GM21360 (cell line): ENCODE data around the gene CYTH1.

Experiments
- ATAC-seq: cut with Tn5 transposase; IDR thresholded peaks from one replicate; pipeline ENCODE4 v1.9.1; 2021; ENCODE audit warnings: mild to moderate bottlenecking, moderate library complexity; ENCODE audit not compliant: unreplicated experiment

CYTH1 gene

GRCh38 chr17:78696016-78696982, 85.8 kb downstream of the CYTH1 start:
- no peak for ATAC-seq

DNA sequence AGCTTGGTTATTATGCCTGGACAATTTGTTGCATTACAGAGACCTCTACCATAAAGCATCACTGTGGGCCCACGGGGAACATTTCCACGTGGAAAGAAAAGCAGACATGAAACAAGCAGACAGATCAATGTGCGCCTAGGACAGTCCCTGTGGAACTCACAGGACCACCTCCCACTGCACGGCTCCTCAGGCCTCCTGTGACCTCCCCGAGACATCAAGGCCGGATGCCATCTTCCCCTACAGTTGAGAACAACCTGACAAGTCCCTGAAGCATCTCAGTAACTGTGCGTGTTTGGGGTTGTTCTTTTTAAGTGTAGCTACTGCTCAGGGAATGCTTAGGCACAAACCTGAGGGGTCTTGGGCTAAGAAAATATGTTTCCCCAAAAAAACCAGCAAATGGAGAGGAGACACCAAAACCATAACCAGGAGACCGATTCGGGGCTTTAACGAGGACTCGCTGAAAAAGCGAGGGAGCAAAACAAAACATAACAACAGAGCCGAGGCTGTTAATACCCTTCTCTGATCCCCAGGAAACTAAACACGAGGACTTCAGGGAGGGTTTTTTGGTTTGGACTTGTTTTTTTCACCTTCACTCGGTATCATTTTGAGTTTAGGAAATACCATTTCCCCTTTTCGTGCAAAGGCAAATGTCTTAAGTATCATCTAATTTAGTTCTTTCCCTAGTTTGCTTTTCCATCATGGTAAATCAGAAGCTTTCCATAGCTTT, 87.1 kb downstream of the CYTH1 start:
- no peak for ATAC-seq

DNA sequence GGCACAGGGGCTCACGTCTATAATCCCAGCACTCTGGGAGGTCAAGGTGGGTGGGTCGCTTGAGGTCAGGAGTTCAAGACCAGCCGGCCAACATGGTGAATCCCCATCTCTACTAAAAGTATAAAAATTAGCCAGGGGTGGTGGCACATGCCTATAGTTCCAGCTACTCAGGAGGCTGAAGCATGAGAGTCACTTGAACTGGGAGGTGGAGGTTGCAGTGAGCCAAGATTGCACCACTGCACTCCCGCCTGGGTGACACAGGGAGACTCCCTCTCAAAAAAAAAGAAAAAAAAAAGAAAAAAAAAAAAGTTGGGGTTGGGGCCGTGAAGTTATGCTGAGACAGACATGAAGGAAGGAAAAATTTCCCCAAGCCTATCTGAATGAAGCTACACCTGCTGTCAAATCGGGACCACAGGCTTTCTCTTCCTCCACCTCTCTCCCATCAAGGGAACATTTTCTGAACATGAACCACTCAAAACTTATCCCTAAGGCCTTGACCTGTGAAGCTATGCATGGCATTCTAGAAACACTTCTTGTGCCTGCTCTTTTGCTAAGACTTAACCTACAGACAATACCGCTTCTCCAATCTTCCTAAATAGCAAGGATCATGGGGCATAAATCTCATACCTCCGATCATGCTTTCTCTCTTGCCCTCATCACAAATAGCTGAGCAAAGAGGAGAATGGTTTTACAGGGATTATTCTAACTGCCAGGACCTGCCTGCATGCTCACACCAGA, 88.6 kb downstream of the CYTH1 start:
- ATAC-seq = no peak

DNA sequence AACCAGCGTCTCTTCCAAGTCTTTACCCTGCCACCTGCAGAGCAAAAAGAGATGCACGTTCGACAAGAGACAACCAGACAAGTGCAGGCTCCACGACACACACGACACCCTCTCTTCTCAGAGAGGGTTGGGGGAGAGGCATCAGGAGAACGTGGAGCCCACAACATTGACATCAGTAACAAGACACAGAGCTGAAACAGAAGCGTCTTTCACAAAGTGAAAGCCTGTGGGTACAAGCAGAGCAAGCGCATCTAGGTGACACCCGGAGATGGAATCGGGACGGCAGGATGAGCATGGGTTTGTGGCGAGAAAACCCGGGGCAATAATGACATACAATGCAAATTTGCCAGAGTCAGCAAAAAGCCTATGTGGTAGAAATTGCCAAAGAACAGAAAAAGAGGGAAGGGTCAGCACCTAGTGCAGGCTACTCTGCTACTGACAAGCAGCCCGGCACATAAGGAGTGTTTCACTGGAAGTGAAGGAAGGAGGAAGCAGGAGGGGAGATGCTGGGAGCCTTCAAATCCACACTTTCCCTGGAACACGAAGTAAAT, 89.5 kb downstream of the CYTH1 start:
- no peak for ATAC-seq

GRCh38 chr17:78689029-78689428, 93.0 kb downstream of the CYTH1 start:
- no peak for ATAC-seq

GRCh38 chr17:78687944-78688343, 94.1 kb downstream of the CYTH1 start:
- ATAC-seq = no peak

DNA sequence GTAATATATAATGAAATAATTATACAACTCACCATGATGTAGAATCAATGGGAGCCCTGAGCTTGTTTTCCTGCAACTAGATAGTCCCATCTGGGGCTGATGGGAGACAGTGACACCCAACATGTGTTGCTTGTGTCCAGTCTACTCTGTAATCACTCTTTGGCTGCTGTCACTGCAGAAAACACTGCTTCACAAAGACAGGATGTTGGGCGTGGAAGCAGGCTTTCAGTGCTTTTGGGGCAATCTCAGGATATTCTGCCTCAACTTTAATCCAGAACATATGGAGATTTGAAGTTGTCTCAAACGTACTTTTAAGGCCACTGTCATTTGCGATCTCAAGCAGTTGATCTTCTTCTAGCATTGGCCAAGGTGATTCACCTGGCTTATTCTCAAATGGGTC, 94.9 kb downstream of the CYTH1 start:
- no peak for ATAC-seq

- ATAC-seq = no peak
Observed at GRCh38 chr17:78684026-78684425, 98.0 kb downstream of the CYTH1 start.

GRCh38 chr17:78683408-78683961, 98.6 kb downstream of the CYTH1 start:
- ATAC-seq = no peak

DNA sequence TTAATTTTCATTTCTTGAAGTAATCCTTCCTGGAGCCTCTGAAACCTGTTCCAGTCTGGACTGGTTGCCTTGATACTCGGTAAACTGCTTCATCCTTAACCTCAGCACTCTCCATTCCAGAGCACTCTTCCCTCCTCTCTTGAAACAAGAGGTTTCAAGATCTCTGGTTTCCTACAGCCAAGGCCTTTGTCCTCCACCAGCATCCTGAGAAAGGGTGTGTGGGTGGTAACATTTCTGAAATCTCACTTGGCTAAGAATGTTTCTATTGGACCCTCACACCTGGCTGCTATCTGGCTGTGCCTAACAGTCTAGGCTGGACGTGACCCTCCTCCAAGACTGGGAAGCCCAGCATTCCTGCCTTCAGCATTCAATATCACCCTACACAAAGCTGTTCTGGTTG, 99.7 kb downstream of the CYTH1 start:
- ATAC-seq = no peak

- ATAC-seq = no peak
Observed at GRCh38 chr17:78680436-78680835, 101.6 kb downstream of the CYTH1 start.

DNA sequence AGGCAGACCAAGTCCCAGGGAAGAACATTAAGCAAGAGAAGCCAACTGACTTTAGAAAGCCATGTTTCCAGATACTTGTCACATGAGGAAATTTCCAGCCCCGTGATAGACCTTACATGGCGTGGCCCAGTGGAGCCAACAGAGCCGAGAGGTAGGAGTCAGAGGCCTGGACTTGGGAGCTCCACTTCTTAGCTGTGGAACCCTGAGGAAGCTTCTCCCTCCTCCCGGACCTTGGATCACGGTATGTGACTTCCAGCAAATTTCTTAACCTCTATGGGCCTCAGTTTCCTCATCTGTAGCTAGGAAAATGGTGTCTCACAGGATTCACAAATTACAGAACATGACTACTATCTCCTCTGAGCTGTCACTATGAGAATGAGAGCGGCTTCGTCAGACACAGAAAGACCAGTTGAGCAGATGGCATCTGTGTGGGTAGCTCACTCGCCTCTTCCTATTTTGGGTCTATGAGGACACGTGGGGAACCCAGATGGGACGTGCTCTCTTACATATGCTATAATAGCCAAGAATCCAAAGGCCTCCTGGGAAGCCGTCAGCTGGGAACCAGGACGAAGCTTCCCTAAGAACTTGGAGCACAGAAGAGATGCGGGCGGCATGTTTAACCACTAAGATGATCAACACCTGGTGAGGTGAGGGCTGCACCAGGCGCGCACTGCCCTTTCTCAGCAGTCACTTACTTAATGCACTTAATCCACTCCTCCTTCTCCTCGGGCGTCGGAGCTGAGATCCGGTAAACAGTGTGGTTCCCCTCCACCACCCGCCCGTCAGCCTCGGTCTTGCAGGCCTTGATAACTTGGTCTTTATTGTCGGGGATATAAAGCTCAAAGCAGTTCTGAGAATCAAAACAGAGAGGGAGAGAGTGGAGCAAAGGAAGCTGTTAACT, 102.3 kb downstream of the CYTH1 start:
- no peak for ATAC-seq

DNA sequence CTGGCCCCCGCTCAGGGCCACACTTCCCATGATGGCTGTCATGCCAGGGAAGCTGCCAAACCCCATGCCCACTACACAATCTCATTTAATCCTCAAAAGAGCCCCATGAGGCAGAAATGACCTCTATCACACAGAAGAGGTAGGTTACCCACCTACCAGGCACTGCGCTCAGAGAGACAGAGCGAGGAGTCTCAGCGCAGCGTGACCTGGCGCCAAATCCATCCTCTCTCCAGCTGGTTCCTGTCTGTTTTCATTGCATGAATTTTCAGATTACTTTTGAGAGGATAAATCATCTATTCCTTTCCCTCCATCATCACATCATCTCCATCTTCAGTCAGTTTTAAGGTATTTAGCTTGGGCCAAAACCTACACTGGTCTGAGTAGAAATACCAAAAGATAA, 103.4 kb downstream of the CYTH1 start:
- ATAC-seq = no peak

- no peak for ATAC-seq
Observed at GRCh38 chr17:78678222-78678557, 103.9 kb downstream of the CYTH1 start.

- no peak for ATAC-seq
Observed at GRCh38 chr17:78677303-78678221, 104.5 kb downstream of the CYTH1 start.

GRCh38 chr17:78676412-78677302, 105.4 kb downstream of the CYTH1 start:
- ATAC-seq = no peak

DNA sequence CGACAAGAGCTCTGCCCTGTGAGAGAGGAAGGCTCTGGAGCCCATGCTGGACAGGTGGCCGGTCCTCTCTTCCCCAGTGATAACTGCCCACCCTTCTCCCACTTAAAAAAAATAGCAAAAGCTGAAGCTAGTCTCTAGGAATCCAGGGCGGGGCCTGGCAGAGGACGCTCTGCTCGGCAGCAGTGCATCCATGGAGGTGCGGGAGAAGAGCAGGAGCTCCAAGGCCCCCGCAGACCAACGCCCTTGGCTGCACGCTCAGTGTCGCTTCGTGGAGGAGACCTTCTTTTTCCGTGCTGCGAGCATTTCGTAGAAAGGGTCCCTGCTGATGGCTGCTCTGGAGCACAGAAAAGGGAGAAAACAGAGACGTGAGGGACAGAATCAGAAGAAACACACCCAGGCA, 106.2 kb downstream of the CYTH1 start:
- no peak for ATAC-seq

- ATAC-seq = no peak
Observed at GRCh38 chr17:78675316-78675616, 106.8 kb downstream of the CYTH1 start.
